Osteoblast (primary cell): ENCODE measurements around the gene PTPRN2. TPM values are rescaled to one million over a fixed set of nuclear protein-coding genes. Genes with fewer than 3 reads are reported as not detected.

ENCODE experiments used
- DNase-seq: peaks from one replicate; pipeline ENCODE4 v3.0.0; 2011; ENCODE audit warnings: low spot score, mixed read lengths; ENCODE audit not compliant: insufficient read length; ENCODE audit errors: missing footprints
- H2AFZ ChIP-seq: 2 replicates; pipeline ENCODE4 v1.6.0; 2011; ENCODE audit warnings: mild to moderate bottlenecking, low read length
- H3K27ac ChIP-seq: 2 replicates; pipeline ENCODE4 v1.5.1; 2011; ENCODE audit warnings: mild to moderate bottlenecking, low read depth, low read length, moderate library complexity
- H3K27me3 ChIP-seq: 2 replicates; pipeline ENCODE4 v1.6.0; 2012; ENCODE audit warnings: mild to moderate bottlenecking, control low read depth, inconsistent platforms, low read length, moderate library complexity; ENCODE audit not compliant: insufficient read depth
- H3K36me3 ChIP-seq: 2 replicates; pipeline ENCODE4 v1.5.1; 2011; ENCODE audit warnings: mild to moderate bottlenecking, low read length, control low read depth, moderate library complexity; ENCODE audit not compliant: insufficient read depth
- H3K4me1 ChIP-seq: 2 replicates; pipeline ENCODE4 v1.5.1; 2011; ENCODE audit warnings: mild to moderate bottlenecking, low read length, control low read depth, moderate library complexity; ENCODE audit not compliant: insufficient read depth
- H3K4me2 ChIP-seq: 2 replicates; pipeline ENCODE4 v1.6.0; 2011; ENCODE audit warnings: mild to moderate bottlenecking, low read length; ENCODE audit not compliant: insufficient read depth
- H3K4me3 ChIP-seq: fragments of 200-600 bp; sonication (generic); 3 replicates; pipeline ENCODE4 v1.5.1; 2012; ENCODE audit warnings: mild to moderate bottlenecking, low read length, inconsistent platforms; ENCODE audit not compliant: insufficient read depth
- H3K79me2 ChIP-seq: 2 replicates; pipeline ENCODE4 v1.6.0; 2012; ENCODE audit warnings: mild to moderate bottlenecking, low read length, control low read depth, inconsistent platforms; ENCODE audit not compliant: insufficient read depth
- H3K9me3 ChIP-seq: 2 replicates; pipeline ENCODE4 v1.5.1; 2011; ENCODE audit warnings: low read depth, low read length, control low read depth
- H4K20me1 ChIP-seq: 2 replicates; pipeline ENCODE4 v1.6.0; 2012; ENCODE audit warnings: mild to moderate bottlenecking, low read length, control low read depth; ENCODE audit not compliant: insufficient read depth
- CTCF ChIP-seq: IDR thresholded peaks from 2 replicates; pipeline ENCODE4 v1.5.1; 2011; ENCODE audit warnings: mild to moderate bottlenecking, low read depth, low read length, moderate library complexity; ENCODE audit errors: extremely low read depth
- total RNA-seq: library from RNA; depleted of rRNA; stranded (reverse); fragments of >200 nt; gene quantifications from 2 replicates; pipeline ENCODE4 v1.2.3, GENCODE V29; 2012

The PTPRN2 gene
- total RNA-seq, 1 donor = 0.36 TPM

GRCh38 chr7:158576050-158576762, 11.4 kb downstream of the PTPRN2 start:
- peak; percentile 41 for DNase-seq
- no peaks in the 10 kb centered on the region for H3K36me3 ChIP-seq
- H2AFZ ChIP-seq = no peak overlapping the region
- no peaks in the 10 kb centered on the region for H3K79me2 ChIP-seq
- H3K27ac ChIP-seq = no peak overlapping the region
- H4K20me1 ChIP-seq = no peaks in the 10 kb centered on the region
- no peak overlapping the region for H3K4me2 ChIP-seq
- H3K4me1 ChIP-seq = no peaks in the 10 kb centered on the region
- H3K4me3 ChIP-seq = no peak overlapping the region
- no peaks in the 10 kb centered on the region for H3K27me3 ChIP-seq
- peaks cover 1% of the 10 kb centered on the region for H3K9me3 ChIP-seq
- no peak for TF ChIP-seq CTCF

GRCh38 chr7:158574308-158575036, 13.2 kb downstream of the PTPRN2 start:
- Histone ChIP-seq H2AFZ (no peak overlapping the region), H3K79me2 (no peaks in the 10 kb centered on the region), H3K9me3 (no peaks in the 10 kb centered on the region), H3K27ac (no peak overlapping the region), H3K27me3 (no peaks in the 10 kb centered on the region), H3K4me2 (no peak overlapping the region), H3K4me3 (no peak overlapping the region), H3K36me3 (no peaks in the 10 kb centered on the region), H4K20me1 (no peaks in the 10 kb centered on the region), H3K4me1 (no peaks in the 10 kb centered on the region)
- DNase-seq = no peak
- no peak for TF ChIP-seq CTCF

GRCh38 chr7:158573310-158573709, 14.3 kb downstream of the PTPRN2 start:
- TF ChIP-seq CTCF = no peak

GRCh38 chr7:158572000-158572828, 15.4 kb downstream of the PTPRN2 start:
- no peak for TF ChIP-seq CTCF
- no peak overlapping the region for H3K4me2 ChIP-seq
- no peaks in the 10 kb centered on the region for H3K4me1 ChIP-seq
- H3K27me3 ChIP-seq = no peaks in the 10 kb centered on the region
- no peak overlapping the region for H2AFZ ChIP-seq
- H4K20me1 ChIP-seq = no peaks in the 10 kb centered on the region
- no peaks in the 10 kb centered on the region for H3K36me3 ChIP-seq
- DNase-seq = peak; percentile 34
- no peak overlapping the region for H3K4me3 ChIP-seq
- H3K9me3 ChIP-seq = no peaks in the 10 kb centered on the region
- no peaks in the 10 kb centered on the region for H3K79me2 ChIP-seq
- no peak overlapping the region for H3K27ac ChIP-seq

More at GRCh38 chr7:158573310-158573709, 14.3 kb downstream of the PTPRN2 start:
- H2AFZ ChIP-seq = no peak overlapping the region
- H3K36me3 ChIP-seq = no peaks in the 10 kb centered on the region
- H3K27me3 ChIP-seq = no peaks in the 10 kb centered on the region
- no peak overlapping the region for H3K27ac ChIP-seq
- H3K4me3 ChIP-seq = no peak overlapping the region
- no peak overlapping the region for H3K4me2 ChIP-seq
- no peaks in the 10 kb centered on the region for H3K79me2 ChIP-seq
- no peaks in the 10 kb centered on the region for H3K9me3 ChIP-seq
- no peaks in the 10 kb centered on the region for H3K4me1 ChIP-seq
- H4K20me1 ChIP-seq = no peaks in the 10 kb centered on the region
- peak; percentile 13 for DNase-seq
